Occipital lobe (tissue), 2 donors: ENCODE measurements around the gene SLC12A9. TPM values are rescaled to one million over a fixed set of nuclear protein-coding genes. Genes with fewer than 3 reads are reported as not detected.
A peak's percentile ranks its signal among the peaks of the same experiment; 100 is the strongest.

Source experiments
- DNase-seq: peaks from one replicate; lab custom pipeline; 2025; lab: John Stamatoyannopoulos, UW
- total RNA-seq: library from RNA; depleted of rRNA; stranded (reverse); fragments of >200 nt; gene quantifications from one replicate; pipeline ENCODE4 v1.2.3, GENCODE V29; 2014

SLC12A9 gene
- total RNA-seq, 1 donor from 2014 or later = 30.1 TPM

- DNase-seq = no peak
These were observed 9.1 kb downstream of the SLC12A9 start for GRCh38 chr7:100861616-100861985.

GRCh38 chr7:100863406-100863950 is 11.0 kb downstream of the SLC12A9 start:
- DNase-seq = no peak

DNA sequence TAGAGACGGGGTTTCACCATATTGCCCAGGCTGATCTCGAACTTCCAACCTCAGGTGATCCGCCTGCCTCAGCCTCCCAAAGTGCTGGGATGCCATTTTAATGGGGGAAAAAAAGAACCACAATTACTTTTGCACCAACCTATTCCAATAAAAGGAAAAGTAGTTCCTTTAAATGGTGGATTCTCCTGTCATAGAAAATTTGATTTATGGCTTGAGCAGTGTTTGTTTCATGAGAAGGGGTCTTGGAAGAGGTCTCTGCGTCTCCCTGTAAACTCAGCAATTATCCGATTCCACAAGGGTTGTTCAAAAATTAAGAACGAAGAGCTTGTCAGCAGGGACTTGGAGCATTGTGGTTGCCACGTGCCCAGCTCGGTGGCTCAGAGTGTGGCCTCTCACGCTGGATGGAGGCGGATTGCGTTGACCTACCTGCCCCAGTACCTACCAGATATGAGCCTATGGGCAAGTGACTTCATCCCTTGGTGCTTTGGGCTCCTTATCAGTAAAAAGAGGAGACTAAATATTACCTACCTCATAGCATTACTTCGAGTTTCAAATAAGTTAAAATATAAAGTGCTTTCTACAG is 11.8 kb downstream of the SLC12A9 start:
- DNase-seq = no peak

DNA sequence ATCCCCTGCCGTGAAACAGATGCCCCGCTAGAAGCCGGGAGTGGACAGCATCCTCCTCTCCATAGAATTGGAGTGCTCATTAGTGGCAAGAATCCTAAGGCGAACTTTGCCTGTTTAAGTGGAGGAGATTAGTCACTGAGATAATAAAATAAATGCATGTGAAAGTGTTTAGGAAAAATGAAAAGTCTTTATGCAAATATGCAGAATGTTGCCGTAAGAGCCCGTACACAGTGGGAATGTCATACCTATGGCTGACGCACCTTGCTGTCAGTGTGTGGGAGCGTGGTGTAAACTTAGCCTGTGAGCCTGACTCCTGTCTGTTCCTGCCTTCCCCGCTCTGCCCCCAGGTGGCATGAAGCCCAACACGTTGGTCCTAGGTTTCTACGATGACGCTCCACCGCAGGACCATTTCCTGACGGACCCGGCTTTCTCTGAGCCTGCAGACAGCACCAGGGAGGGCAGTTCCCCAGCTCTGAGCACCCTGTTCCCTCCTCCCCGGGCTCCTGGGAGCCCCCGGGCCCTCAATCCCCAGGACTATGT is 12.9 kb downstream of the SLC12A9 start:
- no peak for DNase-seq

GRCh38 chr7:100865938-100866728 is 13.6 kb downstream of the SLC12A9 start:
- peak; percentile 53 for DNase-seq

DNA sequence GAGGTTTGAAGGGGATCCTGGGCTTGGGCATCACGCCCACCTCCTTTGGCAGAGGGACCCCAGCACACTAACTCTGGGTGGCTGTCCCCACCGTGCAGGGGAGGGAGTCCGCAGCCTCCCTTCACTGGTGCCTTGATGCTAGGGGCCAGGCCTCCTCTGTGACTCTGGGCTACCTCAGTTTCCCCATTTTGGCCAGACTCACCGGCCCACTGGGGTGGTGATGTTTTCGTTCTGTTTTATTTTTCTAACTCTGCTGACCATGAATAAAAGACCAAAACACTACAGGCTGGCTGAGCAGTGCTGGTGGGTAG is 14.2 kb downstream of the SLC12A9 start:
- DNase-seq = no peak

- peak; percentile 48 for DNase-seq
These were observed 14.7 kb downstream of the SLC12A9 start, which contains the start of gene TRIP6 for GRCh38 chr7:100867040-100867775. Gene TRIP6 (plus strand): TSS chr7:100867387. CDS start chr7:100867498, 111 bp downstream.

GRCh38 chr7:100867776-100868485 is 15.4 kb downstream of the SLC12A9 start:
- no peak for DNase-seq

- DNase-seq = no peak
These were observed 21.2 kb downstream of the SLC12A9 start for GRCh38 chr7:100873599-100874299.

- no peak for DNase-seq
These were observed 21.7 kb downstream of the SLC12A9 start for GRCh38 chr7:100874300-100874576.

DNA sequence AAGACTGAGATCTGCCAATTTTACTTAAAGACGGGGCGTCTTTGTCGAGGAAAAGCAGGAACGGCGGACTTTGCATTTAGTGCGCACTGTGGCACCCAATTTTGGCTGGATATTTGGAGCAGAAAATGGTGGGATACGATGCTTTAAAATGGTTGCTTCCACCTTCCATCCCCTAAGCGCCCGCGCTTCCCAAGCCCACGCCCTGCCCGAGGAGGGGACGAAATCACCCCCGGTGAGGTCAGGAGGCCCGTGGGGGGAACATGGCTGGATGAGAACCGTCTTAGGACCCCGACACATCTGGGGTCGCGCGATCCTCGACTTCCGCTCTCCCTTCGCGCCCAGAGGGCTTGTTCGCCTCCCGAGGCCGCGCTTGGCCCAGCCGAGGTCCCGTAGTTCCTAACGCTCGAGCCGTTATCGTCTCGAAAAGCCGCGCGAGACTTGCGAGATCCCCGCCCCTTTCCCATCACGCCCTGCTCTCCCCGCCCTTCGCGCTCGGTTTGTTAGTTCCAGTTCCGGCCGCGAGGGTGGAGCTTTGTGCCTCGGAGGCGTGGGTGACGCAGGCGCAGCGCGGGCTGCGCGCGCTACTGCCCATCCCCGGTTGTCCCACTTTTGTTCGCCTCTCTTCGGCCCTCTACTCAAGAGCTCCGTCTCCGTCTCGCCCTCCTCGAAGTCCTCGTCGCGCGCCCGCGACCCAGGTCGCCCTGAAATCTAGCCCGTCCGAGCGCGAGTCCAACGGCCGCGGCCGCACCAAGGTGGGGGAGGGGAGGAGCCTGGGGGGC is 22.3 kb downstream of the SLC12A9 start, which contains the start of gene SRRT:
Gene SRRT (plus strand): TSS at position 527 of the 779 bp plus-strand sequence. CDS start 488 bp downstream, outside the sequence.
- DNase-seq = peak; percentile 97

DNA sequence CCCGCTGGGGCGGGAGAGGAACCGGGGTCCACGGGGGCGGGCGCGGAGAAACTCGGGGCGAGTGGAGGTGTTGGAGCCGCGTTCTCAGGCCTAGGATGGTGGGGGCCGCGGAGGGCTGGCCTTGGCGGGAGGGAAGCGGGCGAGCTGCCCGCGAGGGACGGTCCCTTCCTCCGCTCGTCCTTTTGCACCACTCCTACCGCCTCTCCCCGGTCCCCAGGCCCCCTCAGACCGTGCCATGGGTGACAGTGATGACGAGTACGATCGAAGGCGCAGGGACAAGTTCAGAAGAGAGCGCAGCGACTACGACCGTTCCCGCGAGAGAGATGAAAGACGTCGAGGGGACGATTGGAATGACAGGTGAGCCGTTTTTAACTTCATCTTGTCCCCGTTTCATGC is 22.8 kb downstream of the SLC12A9 start:
- no peak for DNase-seq

GRCh38 chr7:100878013-100878412 is 25.5 kb downstream of the SLC12A9 start:
- no peak for DNase-seq

GRCh38 chr7:100878685-100879084 is 26.2 kb downstream of the SLC12A9 start:
- DNase-seq = no peak

GRCh38 chr7:100879685-100880261 is 27.3 kb downstream of the SLC12A9 start:
- DNase-seq = no peak

- DNase-seq = no peak
These were observed 28.1 kb downstream of the SLC12A9 start for GRCh38 chr7:100880645-100881044.

GRCh38 chr7:100881136-100881535 is 28.6 kb downstream of the SLC12A9 start:
- DNase-seq = no peak

- DNase-seq = no peak
These were observed 29.7 kb downstream of the SLC12A9 start for GRCh38 chr7:100882201-100882600.

- DNase-seq = no peak
These were observed 30.4 kb downstream of the SLC12A9 start for GRCh38 chr7:100882785-100883526.
